Stimulated activated naive CD4-positive, alpha-beta T cell treated with Interleukin-2 at 50 U/mL for 16 hours (primary cell): ENCODE results near the gene KLF8.

ENCODE experiments used
- DNase-seq: peaks from one replicate; lab custom pipeline; 2025; lab: John Stamatoyannopoulos, UW

Gene KLF8

GRCh38 chrX:56309881-56310280 lies 77.7 kb downstream of the KLF8 start:
- DNase-seq, result no peak

- DNase-seq, result no peak
These were observed 78.4 kb downstream of the KLF8 start for GRCh38 chrX:56310581-56310980.

- no peak for DNase-seq
These were observed 81.2 kb downstream of the KLF8 start for GRCh38 chrX:56313308-56313707.

DNA sequence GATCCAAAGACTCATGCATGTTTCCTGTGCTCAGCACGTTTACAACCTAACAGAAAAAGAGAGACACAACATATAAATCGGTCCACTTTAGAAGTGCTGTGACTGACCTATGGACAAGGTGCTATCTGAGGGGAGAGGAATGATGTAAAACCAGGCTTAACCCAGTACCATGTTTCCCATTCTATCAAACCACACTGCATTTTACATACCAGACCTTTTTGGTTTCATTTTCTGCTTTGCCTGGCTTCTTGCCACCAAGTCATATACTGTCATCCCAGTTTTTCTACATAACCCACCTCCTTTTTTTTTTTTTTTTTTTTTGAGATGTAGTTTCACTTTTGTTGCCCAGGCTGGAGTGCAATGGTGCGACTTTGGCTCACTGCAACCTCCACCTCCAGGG lies 82.2 kb downstream of the KLF8 start:
- DNase-seq, result no peak

DNA sequence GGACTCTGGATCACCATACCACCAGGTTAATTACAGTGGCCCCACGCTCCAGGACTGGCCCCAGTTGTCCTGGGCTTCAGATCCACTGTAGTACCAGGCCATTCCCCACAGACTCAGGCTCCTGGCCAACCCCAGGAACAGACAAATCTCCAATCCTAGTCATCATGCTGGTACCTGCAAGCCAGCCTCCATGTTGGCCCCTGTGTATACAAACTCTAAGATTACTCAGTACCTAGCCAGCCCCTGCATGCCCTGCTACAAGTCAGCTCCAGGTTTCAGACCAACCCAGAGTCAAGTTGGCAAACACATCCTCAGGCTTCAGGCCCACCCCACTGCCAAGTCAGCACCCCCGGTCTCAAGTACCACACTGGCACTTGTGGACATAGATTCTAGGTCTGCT lies 85.9 kb downstream of the KLF8 start:
- DNase-seq, result no peak

- DNase-seq, result no peak
These were observed 87.0 kb downstream of the KLF8 start for GRCh38 chrX:56319165-56319564.
